Suprapubic skin (tissue), 4 donors: ENCODE results near the gene TTC27. TPM values are rescaled to one million over a fixed set of nuclear protein-coding genes. Genes with fewer than 3 reads are reported as not detected.
A peak's percentile ranks its signal among the peaks of the same experiment; 100 is the strongest.

ENCODE experiments used
- DNase-seq, 2 donors: peaks; one replicate each; pipeline ENCODE4 v3.0.0-alpha.2; 2019; ENCODE audit warnings: low spot score in 2 of 2
- H3K27ac ChIP-seq: fragments of 200-600 bp; sonication (generic); one replicate; pipeline ENCODE4 v1.5.1; 2019
- H3K27me3 ChIP-seq: fragments of 200-600 bp; sonication (generic); one replicate; pipeline ENCODE4 v1.5.1; 2019
- H3K36me3 ChIP-seq: fragments of 200-600 bp; sonication (generic); one replicate; pipeline ENCODE4 v1.5.1; 2019
- H3K4me1 ChIP-seq: fragments of 200-600 bp; sonication (generic); one replicate; pipeline ENCODE4 v1.5.1; 2019
- H3K4me3 ChIP-seq: fragments of 200-600 bp; sonication (generic); one replicate; pipeline ENCODE4 v1.5.1; 2019; ENCODE audit warnings: mild to moderate bottlenecking
- H3K9me3 ChIP-seq: fragments of 200-600 bp; sonication (generic); one replicate; pipeline ENCODE4 v1.5.1; 2019
- CTCF ChIP-seq, 2 donors: fragments of 200-600 bp in 1 of 2; fragments of 450-650 bp in 1 of 2; sonication (generic) in 1 of 2; IDR thresholded peaks; one replicate each; pipeline ENCODE4 v1.5.1; 2016 to 2019; ENCODE audit warnings: antibody characterized with exemption in 2 of 2, mild to moderate bottlenecking in 1 of 2, moderate library complexity in 1 of 2
- EP300 ChIP-seq: sonication (generic); formaldehyde crosslinking; IDR thresholded peaks from one replicate; pipeline ENCODE4 v1.6.1; 2017; ENCODE audit warnings: antibody characterized with exemption
- POLR2A ChIP-seq, 2 donors: fragments of 450-650 bp; IDR thresholded peaks; one replicate each; pipeline ENCODE4 v1.6.1; 2017; ENCODE audit warnings: antibody characterized with exemption in 2 of 2, mild to moderate bottlenecking in 2 of 2, moderate library complexity in 2 of 2
- POLR2AphosphoS5 ChIP-seq, 3 donors: sonication (generic); formaldehyde crosslinking; IDR thresholded peaks; one replicate each; pipeline ENCODE4 v1.6.1; 2017; ENCODE audit warnings: antibody characterized with exemption in 3 of 3
- WGBS: methylation state at CpG from one replicate; pipeline ENCODE4 v1.1.5; 2018; 5-methylcytosine and 5-hydroxymethylcytosine counted together
- total RNA-seq, 4 donors: library from RNA; depleted of rRNA; stranded (reverse); fragments of >200 nt; gene quantifications; one replicate each; pipeline ENCODE4 v1.1.0, GENCODE V29; 2016

Gene TTC27
- total RNA-seq, result 10 to 100 TPM; 14.0 to 32.7 (median 19.1) TPM

GRCh38 chr2:32627814-32628579 lies at the start of gene TTC27:
Gene TTC27, plus strand, starts transcription at chr2:32628050. Its CDS starts 243 bp downstream, at chr2:32628293.
- Histone ChIP-seq H3K9me3 (no peaks in the 10 kb centered on the region), H3K36me3 (peaks cover 11% of the 10 kb centered on the region), H3K4me3 (peak within 1 kb of the TSS; percentile 76), H3K27ac (peak within 1 kb of the TSS; percentile 31), H3K27me3 (no peaks in the 10 kb centered on the region), H3K4me1 (peaks cover 12% of the 10 kb centered on the region)
- peak; percentile 96 for DNase-seq
- peak in 2 of 3 donors; percentile 22 to 46 for TF ChIP-seq POLR2AphosphoS5 (IDR thresholded peaks at IDR 0.05)
- TF ChIP-seq POLR2A (IDR thresholded peaks at IDR 0.05), result peak in 1 of 2 donors; percentile 16
- no peak for TF ChIP-seq EP300
- no peak for TF ChIP-seq CTCF (IDR thresholded peaks at IDR 0.05)
- 1% methylated on average over 25 of the region's 39 CpGs for WGBS

- H3K36me3 ChIP-seq, result peaks cover 3% of the 10 kb centered on the region
- 67% methylated on average over 3 of the region's 3 CpGs for WGBS
- DNase-seq, result no peak
These were observed 36.0 kb upstream of the TTC27 start for GRCh38 chr2:32591669-32592463.

DNA sequence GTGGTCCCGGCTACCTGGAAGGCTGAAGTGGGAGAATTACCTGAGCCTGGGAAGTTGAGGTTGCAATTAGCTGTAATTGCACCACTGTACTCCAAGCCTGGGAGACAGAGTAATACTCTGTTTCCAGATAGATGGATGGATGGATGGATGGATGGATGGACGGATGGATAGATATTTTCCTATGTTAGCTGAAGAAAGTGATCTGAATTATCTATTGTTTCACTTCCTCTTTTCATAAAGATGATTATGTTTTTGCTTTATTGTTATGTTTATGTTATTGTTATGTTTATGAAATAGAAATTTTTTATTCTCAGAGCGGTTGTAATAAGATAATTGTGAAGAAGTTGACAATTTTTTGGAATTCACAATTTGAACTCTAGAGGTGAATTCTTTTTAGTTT lies 33.3 kb upstream of the TTC27 start:
- H3K4me1 ChIP-seq, result no peaks in the 10 kb centered on the region
- no peak overlapping the region for H3K27ac ChIP-seq
- no peaks in the 10 kb centered on the region for H3K27me3 ChIP-seq
- no peak overlapping the region for H3K4me3 ChIP-seq
- TF ChIP-seq CTCF (IDR thresholded peaks at IDR 0.05), result no peak
- TF ChIP-seq POLR2A (IDR thresholded peaks at IDR 0.05), result no peak
- TF ChIP-seq EP300, result no peak
- TF ChIP-seq POLR2AphosphoS5 (IDR thresholded peaks at IDR 0.05), result no peak
- WGBS, result 94% methylated on average over 3 of the region's 3 CpGs
- no peaks in the 10 kb centered on the region for H3K9me3 ChIP-seq
- H3K36me3 ChIP-seq, result peaks cover 25% of the 10 kb centered on the region
- DNase-seq, result no peak

More at GRCh38 chr2:32591669-32592463, 36.0 kb upstream of the TTC27 start:
- H3K27me3 ChIP-seq, result no peaks in the 10 kb centered on the region
- H3K4me1 ChIP-seq, result no peaks in the 10 kb centered on the region
- no peak for TF ChIP-seq CTCF (IDR thresholded peaks at IDR 0.05)
- no peak for TF ChIP-seq POLR2AphosphoS5 (IDR thresholded peaks at IDR 0.05)
- no peak for TF ChIP-seq EP300
- no peak for TF ChIP-seq POLR2A (IDR thresholded peaks at IDR 0.05)
- H3K4me3 ChIP-seq, result no peak overlapping the region
- no peak overlapping the region for H3K27ac ChIP-seq
- no peaks in the 10 kb centered on the region for H3K9me3 ChIP-seq

DNA sequence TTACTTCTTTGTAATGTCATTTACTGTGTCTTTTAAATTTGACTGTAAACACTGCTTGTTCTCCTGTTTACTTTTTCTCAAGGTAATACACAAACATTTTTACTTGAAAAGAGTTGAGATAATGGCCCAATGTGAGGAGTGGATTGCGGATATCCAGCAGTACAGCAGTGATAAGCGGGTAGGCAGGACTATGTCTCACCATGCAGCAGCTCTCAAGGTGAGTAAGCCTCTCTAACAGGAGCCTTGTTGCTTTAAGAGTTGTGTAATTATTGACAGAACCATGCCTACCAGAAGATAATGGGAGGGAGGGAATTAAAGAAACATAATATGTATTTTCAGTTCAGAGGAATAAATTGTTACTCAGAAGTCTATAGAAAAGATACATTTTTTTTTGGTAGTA lies 16.5 kb upstream of the TTC27 start:
- no peak for DNase-seq
- Histone ChIP-seq H3K9me3 (no peaks in the 10 kb centered on the region), H3K4me3 (no peak overlapping the region), H3K27me3 (no peaks in the 10 kb centered on the region), H3K27ac (no peak overlapping the region), H3K4me1 (no peaks in the 10 kb centered on the region), H3K36me3 (peaks cover 82% of the 10 kb centered on the region)
- 100% methylated on average over 2 of the region's 2 CpGs for WGBS
- TF ChIP-seq POLR2A (IDR thresholded peaks at IDR 0.05) (no peak), POLR2AphosphoS5 (IDR thresholded peaks at IDR 0.05) (no peak), EP300 (no peak), CTCF (IDR thresholded peaks at IDR 0.05) (no peak)

- H3K27ac ChIP-seq, result no peak overlapping the region
- no peak overlapping the region for H3K4me3 ChIP-seq
- H3K27me3 ChIP-seq, result no peaks in the 10 kb centered on the region
- no peak for DNase-seq
- no peaks in the 10 kb centered on the region for H3K4me1 ChIP-seq
- H3K36me3 ChIP-seq, result peaks cover 84% of the 10 kb centered on the region
- TF ChIP-seq POLR2AphosphoS5 (IDR thresholded peaks at IDR 0.05), result no peak
- no peak for TF ChIP-seq CTCF (IDR thresholded peaks at IDR 0.05)
- TF ChIP-seq EP300, result no peak
- no peaks in the 10 kb centered on the region for H3K9me3 ChIP-seq
- WGBS, result 76% methylated on average over 1 of the region's 1 CpG
These were observed 16.1 kb upstream of the TTC27 start for GRCh38 chr2:32611771-32612170.
